Thymus (tissue), 11 donors: ENCODE measurements around the gene KIAA0753. TPM values are rescaled to one million over a fixed set of nuclear protein-coding genes. Genes with fewer than 3 reads are reported as not detected.
A peak's percentile ranks its signal among the peaks of the same experiment; 100 is the strongest.
"Not testable (repeated sequence)": the region's sequence is repeated elsewhere in the genome, so short reads cannot be mapped to it uniquely, and the experiment has no call there.

Experiments used
- DNase-seq, 9 donors: peaks; one replicate each; pipeline ENCODE4 v3.0.0-alpha.2; 2013; ENCODE audit warnings: low spot score in 9 of 9, low read depth in 6 of 9, missing footprints in 1 of 9
- H3K27ac ChIP-seq, 2 donors: one replicate each; pipeline ENCODE4 v1.5.1; 2013; ENCODE audit warnings: control low read depth in 1 of 2, low read depth in 1 of 2, low read length in 1 of 2, mild to moderate bottlenecking in 1 of 2, moderate library complexity in 1 of 2
- H3K27me3 ChIP-seq, 2 donors: one replicate each; pipeline ENCODE4 v1.5.1; 2013; ENCODE audit warnings: low read length in 1 of 2; ENCODE audit not compliant: control insufficient read depth in 2 of 2, insufficient read depth in 1 of 2
- H3K36me3 ChIP-seq, 2 donors: one replicate each; pipeline ENCODE4 v1.5.1; 2013; ENCODE audit warnings: low read length in 1 of 2, mild to moderate bottlenecking in 1 of 2, moderate library complexity in 1 of 2; ENCODE audit not compliant: control insufficient read depth in 2 of 2, insufficient read depth in 2 of 2
- H3K4me1 ChIP-seq, 2 donors: one replicate each; pipeline ENCODE4 v1.5.1; 2013; ENCODE audit warnings: low read length in 2 of 2; ENCODE audit not compliant: control insufficient read depth in 2 of 2, insufficient read depth in 2 of 2
- H3K4me3 ChIP-seq, 2 donors: one replicate each; pipeline ENCODE4 v1.5.1; 2013; ENCODE audit warnings: low read length in 2 of 2, control low read depth in 1 of 2, mild to moderate bottlenecking in 1 of 2
- H3K9me3 ChIP-seq, 2 donors: one replicate each; pipeline ENCODE4 v1.5.1; 2013; ENCODE audit warnings: low read length in 1 of 2, mild to moderate bottlenecking in 1 of 2; ENCODE audit not compliant: control insufficient read depth in 2 of 2, insufficient read depth in 1 of 2
- WGBS: extraction: QIAGEN DNeasy Blood & Tissue Kit; methylation state at CpG from one replicate; pipeline ENCODE4 v1.1.7; 2013; 5-methylcytosine and 5-hydroxymethylcytosine counted together
- polyA plus RNA-seq: library from polyadenylated mRNA; stranded (reverse); fragments of 200-250 nt; gene quantifications from one replicate; pipeline ENCODE4 v1.2.3, GENCODE V29; 2013
- total RNA-seq: library from RNA; stranded (reverse); fragments of 120-200 nt; gene quantifications from one replicate; pipeline ENCODE4 v1.2.4, GENCODE V29; 2013
- donor health status: healthy.

KIAA0753 gene
- total and polyA plus RNA-seq, 2 donors, result 10.8 to 11.8 TPM

DNA sequence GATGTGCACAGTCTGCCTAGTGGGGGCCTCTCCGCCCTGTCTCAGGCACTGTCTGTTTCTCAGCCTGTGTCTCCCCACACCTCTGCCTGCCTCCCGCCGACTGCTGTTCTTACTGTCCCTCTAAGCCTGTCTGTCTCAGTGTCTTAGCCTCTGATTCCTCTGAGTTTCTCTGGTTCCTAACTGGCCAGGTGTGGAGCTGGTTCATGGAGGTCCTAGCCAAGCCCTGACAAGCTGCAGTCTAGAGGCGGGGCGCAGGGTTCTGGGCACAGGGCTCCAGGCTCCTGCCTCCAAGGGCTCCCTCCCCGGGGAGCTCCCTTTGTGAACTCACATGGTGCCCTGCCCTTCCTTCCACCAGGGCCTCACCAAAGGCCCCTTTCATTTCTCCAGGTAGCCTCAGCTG lies 30.5 kb upstream of the KIAA0753 start:
- H3K27ac ChIP-seq, result no peak overlapping the region
- H3K36me3 ChIP-seq, result no peaks in the 10 kb centered on the region
- 94% methylated on average over 6 of the region's 6 CpGs for WGBS
- no peaks in the 10 kb centered on the region for H3K4me1 ChIP-seq
- DNase-seq, result no peak
- H3K27me3 ChIP-seq, result peaks cover 0 to 24% of the 10 kb centered on the region in 2 donors
- H3K9me3 ChIP-seq, result no peaks in the 10 kb centered on the region
- no peak overlapping the region for H3K4me3 ChIP-seq

DNA sequence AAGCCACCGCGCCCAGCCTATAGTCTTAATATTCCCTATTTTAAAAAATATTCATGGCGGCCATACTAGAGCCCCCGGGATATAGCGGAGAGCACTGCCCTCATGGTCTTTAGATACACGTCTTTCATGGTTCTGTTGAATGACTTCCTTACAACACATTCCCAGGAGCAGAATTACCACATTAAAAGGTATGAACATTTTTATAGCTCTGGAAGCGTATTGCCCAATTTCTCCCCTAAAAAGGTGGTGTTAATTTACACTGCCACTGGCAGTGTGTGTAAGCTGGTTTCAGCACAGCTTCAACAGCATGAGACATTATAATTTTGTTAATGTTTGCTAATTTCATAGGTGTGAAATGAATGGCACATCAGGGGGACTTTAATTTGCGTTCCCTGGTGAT lies 30.1 kb upstream of the KIAA0753 start:
- no peak for DNase-seq
- Histone ChIP-seq H3K4me1 (no peaks in the 10 kb centered on the region), H3K27me3 (peaks cover 0 to 26% of the 10 kb centered on the region in 2 donors), H3K9me3 (no peaks in the 10 kb centered on the region), H3K36me3 (no peaks in the 10 kb centered on the region), H3K27ac (no peak overlapping the region), H3K4me3 (no peak overlapping the region)
- WGBS, result 96% methylated on average over 8 of the region's 8 CpGs

DNA sequence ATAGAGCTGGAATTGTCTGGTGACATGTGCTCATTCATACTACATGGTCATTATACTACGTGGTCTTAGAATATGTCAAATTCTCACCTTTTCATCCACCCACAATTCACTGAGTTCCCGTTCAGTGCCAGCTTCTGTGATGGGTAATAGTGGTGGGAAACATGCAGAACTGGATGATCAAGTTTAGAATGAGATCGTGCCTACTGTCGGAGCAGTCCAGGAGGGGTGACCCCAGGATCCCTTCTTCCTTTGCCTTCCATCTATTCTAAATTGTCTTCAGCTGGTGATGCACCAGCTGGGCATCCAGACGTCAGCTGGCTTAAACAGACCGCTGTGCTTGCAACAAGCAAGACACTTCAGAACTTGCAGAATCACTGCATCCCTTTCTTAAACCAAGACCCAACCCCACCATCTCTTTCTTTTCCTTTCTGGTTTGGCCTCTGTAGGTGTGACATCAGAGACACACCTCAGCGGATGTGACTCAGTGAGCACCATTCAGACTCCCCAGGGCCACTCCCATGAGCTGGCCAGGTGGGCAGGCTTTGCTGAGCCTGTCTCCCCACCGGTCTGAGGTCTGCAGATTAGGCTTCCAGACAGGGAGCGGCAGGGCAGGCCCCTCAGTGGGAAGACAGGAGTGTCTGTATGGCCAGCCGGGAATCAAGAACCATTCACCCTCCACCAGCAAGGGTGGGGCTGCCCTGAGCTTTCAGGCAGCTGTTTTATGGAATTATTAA lies 29.1 kb upstream of the KIAA0753 start:
- DNase-seq, result no peak
- H3K27ac ChIP-seq, result no peak overlapping the region
- no peaks in the 10 kb centered on the region for H3K36me3 ChIP-seq
- peaks cover 0 to 26% of the 10 kb centered on the region in 2 donors for H3K27me3 ChIP-seq
- no peaks in the 10 kb centered on the region for H3K4me1 ChIP-seq
- WGBS, result 95% methylated on average over 10 of the region's 10 CpGs
- H3K9me3 ChIP-seq, result no peaks in the 10 kb centered on the region
- H3K4me3 ChIP-seq, result no peak overlapping the region

DNA sequence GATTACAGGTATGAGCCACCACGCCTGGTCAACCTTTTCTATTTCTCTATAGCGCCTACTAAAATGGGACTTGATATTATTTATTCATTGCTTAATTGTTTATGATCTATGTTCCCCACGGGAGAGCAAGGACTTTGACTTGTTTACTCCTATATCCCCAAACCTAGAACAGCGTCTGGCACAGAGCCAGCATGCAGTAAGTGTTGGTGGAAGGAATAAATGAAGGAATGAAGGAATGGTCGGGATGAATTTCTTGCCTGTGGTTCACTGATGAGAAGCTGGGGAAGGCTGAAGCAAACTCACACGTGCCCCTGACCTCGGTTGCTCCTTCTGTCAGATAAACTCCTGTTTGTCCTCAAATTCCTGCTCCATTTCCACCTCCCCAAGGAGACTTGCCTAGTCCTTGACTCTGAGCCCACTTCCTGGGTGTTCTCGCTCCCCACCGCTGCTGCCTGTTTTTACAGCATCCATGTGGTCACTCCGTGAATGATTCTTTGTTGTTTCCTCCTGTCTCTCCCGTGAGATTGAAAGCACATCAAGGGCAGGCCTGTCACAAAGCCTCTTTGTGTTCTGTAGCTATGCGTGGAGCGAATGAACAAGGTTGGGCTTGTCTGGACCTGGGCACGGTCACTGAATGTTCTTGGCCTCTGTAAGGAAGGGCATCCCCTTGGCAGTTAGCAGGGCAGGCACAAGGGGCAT lies 28.4 kb upstream of the KIAA0753 start:
- Histone ChIP-seq H3K4me1 (no peaks in the 10 kb centered on the region), H3K9me3 (no peaks in the 10 kb centered on the region), H3K27ac (no peak overlapping the region), H3K36me3 (no peaks in the 10 kb centered on the region), H3K4me3 (no peak overlapping the region), H3K27me3 (peaks cover 0 to 26% of the 10 kb centered on the region in 2 donors)
- WGBS, result 96% methylated on average over 14 of the region's 14 CpGs
- no peak for DNase-seq

DNA sequence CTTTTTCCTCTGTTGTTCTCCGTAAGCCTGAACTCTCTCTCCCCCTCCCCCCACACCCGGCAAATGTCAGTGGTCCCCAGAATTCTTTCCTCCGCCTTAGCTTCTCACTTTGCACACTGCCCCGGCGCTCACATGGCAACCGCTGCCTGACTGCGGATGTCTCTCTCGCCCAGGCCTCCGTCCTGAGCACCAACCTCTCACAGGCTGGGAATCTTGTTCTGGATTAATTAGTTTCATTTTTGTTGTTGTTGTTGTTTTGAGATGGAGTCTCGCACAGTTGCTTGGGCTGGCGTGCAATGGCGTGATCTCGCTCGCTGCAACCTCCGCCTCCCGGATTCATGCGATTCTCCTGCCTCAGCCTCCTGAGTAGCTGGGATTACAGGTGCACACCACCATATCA lies 27.7 kb upstream of the KIAA0753 start:
- Histone ChIP-seq H3K27ac (no peak overlapping the region), H3K9me3 (no peaks in the 10 kb centered on the region), H3K27me3 (peaks cover 0 to 26% of the 10 kb centered on the region in 2 donors), H3K4me1 (no peaks in the 10 kb centered on the region), H3K4me3 (no peak overlapping the region), H3K36me3 (no peaks in the 10 kb centered on the region)
- 96% methylated on average over 17 of the region's 17 CpGs for WGBS
- DNase-seq, result no peak

DNA sequence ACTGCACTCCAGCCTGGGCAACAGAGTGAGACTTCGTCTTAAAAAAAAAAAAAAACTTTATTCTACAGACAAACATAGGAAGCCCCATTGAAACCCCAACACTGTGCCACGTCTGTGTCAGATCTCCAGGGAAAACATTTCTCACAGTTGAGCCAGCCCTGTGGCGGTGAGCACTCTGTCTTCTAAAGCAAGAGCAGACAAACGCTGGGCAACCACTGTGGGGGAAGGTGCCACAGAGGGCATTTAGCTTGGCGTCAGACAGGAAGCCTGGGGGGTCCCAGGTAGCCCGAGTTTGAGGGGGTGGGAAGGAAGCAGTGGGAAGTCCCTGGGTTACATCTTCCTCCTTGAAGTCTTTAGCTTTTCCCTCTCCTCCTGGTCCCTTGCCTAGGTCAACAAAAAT lies 27.0 kb upstream of the KIAA0753 start:
- WGBS, result 38% methylated on average over 6 of the region's 6 CpGs
- no peaks in the 10 kb centered on the region for H3K9me3 ChIP-seq
- no peaks in the 10 kb centered on the region for H3K36me3 ChIP-seq
- H3K27me3 ChIP-seq, result peaks cover 0 to 26% of the 10 kb centered on the region in 2 donors
- no peak overlapping the region for H3K4me3 ChIP-seq
- no peaks in the 10 kb centered on the region for H3K4me1 ChIP-seq
- H3K27ac ChIP-seq, result no peak overlapping the region
- DNase-seq, result no peak

DNA sequence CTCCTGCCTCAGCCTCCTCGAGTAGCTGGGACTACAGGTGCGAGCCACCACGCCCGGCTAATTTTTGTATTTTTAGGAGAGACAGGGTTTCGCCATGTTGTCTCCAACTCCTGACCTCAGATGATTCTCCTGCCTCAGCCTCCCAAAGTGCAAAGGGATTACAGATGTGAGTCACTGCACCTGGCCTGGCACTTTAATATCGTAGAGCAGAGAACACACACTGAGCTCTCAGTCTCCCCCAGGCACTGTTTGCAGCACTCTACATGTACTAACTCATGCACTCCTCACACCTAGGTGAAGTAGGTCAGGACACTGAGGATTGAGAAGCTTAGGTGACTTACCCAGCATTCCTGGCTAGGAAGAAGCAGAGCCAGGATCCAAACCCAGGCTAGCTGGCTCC lies 26.0 kb upstream of the KIAA0753 start:
- Histone ChIP-seq H3K4me3 (no peak overlapping the region), H3K36me3 (no peaks in the 10 kb centered on the region), H3K9me3 (no peaks in the 10 kb centered on the region), H3K27me3 (peaks cover 0 to 31% of the 10 kb centered on the region in 2 donors), H3K27ac (no peak overlapping the region), H3K4me1 (no peaks in the 10 kb centered on the region)
- WGBS, result 98% methylated on average over 6 of the region's 6 CpGs
- DNase-seq, result no peak

DNA sequence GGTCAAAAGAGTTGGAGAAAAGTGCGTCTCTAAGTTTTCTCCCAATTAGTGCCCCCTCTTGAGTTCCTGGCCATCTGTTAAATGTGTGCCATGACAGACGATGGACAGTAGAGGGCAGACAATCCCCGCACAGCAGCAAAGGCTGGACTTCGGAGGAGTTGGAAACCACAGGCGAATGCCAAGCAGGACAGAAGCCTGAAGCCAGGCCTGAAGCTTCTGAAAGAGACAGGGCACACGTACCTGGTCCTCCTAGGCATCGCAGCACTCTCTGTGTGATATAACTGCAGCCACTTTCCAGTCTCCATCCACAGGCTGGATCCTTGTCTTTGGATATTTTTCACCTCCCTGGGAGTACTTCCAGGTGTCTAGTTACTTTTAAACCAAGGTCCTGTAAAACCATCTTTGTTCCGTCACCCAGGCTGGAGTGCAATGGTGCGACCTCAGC lies 25.6 kb upstream of the KIAA0753 start:
- no peak overlapping the region for H3K4me3 ChIP-seq
- H3K27ac ChIP-seq, result no peak overlapping the region
- no peaks in the 10 kb centered on the region for H3K36me3 ChIP-seq
- H3K4me1 ChIP-seq, result peaks cover 0 to under 1% of the 10 kb centered on the region in 2 donors
- H3K27me3 ChIP-seq, result peaks cover 0 to 36% of the 10 kb centered on the region in 2 donors
- peak in 4 of 9 donors; percentile 24 to 51 (median 40) for DNase-seq
- no peaks in the 10 kb centered on the region for H3K9me3 ChIP-seq
- WGBS, result 28% methylated on average over 9 of the region's 9 CpGs

DNA sequence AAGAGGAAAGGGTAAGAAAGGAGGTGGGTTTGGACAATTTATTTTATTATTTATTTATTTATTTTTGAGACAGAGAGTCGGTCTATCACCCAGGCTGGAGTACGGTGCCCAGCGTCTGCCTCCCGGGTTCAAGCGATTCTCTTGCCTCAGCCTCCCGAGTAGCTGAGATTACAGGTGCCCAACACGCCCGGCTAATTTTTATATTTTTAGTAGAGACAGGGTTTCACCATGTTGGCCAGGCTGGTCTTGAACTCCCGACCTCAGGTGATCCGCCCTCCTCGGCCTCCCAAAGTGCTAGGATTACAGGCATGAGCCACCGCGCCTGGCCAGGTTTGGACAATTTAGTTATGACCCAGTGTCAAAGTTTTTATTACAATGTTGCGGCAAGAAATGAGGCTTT lies 22.7 kb upstream of the KIAA0753 start:
- not testable (repeated sequence) for H3K9me3 ChIP-seq, H3K27ac ChIP-seq, H3K4me3 ChIP-seq, H3K36me3 ChIP-seq, H3K4me1 ChIP-seq, DNase-seq
- 96% methylated on average over 14 of the region's 14 CpGs for WGBS
- peaks cover 0 to 47% of the 10 kb centered on the region in 2 donors for H3K27me3 ChIP-seq
